Measurements from ENCODE around the gene MEGF11.

The MEGF11 gene

DNA sequence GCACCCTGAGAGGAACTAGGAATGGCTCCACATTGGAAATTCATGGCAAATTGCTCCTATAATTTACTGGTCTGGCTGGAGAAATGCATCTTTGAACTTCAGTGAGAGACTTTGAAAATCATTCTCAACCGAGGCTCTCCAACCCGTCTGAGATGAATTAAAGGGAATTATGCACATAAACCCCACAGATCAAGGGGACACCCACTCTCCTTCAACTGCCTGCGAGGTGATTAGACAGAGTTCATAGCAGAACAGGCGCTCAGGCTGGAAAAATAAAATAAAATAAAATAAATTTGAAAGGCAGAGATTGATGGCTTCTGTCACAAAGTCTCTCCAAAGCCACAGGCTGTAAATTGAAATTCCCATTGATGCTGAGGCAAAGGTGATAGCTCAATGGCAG is 37.7 kb downstream of the MEGF11 start:
- DNase-seq = no peak

DNA sequence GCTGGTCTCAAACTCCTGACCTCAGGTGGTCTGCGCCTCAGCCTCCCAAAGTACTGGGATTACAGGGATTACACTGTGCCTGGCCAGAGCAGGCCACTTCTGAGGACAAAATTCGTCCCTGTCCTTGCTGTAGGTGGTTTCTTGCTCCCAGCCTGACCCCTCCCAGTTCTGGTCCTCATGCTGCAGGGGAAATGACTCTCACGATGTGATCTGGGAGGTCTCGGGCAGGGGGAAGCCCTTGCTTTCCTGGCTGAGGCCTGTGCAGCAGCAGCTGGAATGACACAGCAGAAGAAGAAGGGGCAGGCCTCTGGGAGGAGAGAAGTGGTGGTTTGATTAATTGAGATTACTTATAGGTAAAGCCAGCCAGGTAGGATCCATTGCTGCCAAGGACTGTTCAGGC is 39.3 kb downstream of the MEGF11 start:
- DNase-seq = no peak

DNA sequence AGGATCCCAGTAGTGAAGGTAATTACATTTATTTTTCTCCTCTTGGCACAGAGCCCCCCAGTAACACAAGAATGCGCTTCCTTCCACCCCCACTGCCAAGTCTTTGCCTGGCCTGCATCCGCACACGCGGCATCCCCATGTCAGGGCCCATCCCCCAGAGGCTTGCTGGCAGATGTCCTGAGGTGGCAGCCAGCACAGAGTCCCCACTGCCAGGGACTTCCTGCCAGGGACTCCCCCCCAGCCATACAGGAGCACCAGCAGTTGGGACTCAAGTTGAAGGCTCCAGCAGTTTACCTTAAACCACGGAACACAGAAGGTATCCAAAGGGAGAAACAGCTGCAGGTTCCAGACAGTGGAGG is 41.0 kb downstream of the MEGF11 start:
- DNase-seq = no peak

DNA sequence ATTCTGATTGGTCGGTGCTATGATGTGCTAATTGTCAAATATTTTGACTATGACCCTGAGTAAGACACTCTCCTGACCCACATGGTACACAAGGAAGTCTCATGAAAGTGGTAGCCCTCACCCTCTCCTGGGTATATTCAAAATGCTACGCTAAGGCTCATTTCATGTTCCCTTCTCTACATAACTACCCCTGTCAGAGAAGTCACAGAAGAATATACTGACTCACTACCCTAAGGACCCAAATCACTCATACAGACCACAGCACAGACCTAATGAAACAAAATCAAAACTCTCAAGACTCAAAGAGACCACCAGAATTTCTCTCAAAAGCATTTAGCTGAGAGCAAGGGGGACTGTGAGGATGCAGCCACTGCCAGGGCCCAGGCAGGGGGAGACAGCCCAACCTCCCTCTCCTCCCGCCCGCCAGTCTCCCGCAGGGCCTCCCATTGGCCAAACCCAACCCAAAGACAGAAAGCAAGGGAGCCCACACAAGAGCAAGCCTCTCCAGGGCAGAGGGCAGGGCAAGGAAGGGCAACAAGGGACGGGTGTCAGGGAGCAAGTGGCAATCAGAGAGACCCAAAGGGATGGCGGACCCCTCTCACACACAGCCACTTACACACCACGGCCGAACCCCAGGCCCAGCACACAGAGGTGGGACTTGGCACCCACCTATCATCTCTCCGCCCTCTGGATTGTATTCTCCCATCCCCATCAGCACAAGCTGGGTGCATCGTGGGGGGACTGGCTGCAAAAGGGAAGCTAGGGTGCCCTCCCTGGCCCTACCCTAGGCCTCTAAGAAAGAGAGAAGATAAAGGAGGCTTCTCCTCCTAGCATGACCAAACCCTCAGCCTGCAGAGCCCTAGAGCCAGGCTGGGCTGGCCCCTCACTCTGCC is 41.6 kb downstream of the MEGF11 start:
- no peak for DNase-seq

DNA sequence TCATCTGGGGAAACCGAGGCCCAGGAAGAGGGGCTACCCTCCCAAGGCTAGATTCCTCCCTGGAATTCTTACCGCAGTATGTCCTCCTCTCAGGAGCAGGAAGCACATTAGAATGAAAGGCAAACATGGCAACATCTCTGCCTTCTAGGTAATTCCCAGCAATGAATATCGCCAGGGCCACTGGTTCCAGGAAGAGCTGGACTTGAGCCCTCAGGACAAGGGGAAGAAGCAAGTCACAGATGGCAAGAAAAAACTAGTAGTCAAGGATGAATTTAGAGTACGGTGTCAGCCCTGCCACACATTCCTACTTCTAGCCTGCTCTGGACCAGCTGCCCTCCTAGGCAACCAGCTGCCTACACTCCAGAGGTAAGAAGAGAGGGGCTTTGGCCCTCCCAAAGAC is 42.9 kb downstream of the MEGF11 start:
- no peak for DNase-seq

DNA sequence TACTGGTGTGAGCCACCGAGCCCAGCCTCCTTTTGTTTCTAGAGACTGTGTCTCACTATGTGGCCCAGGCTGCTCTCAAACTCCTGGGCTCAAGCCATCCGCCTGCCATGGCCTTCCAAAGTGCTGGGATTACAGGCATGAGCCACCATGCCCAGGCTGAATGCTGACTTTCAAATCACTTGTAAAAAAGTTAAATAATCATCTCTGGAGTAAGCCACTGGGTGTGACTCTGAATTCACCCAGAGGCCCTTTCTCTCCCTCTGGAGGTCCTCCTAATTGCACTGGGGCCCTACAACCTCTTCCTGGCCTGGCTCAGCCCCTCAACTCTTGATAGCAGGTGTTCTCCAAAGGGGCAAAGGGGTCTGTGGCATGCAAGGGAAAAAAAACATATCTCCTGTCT is 54.8 kb downstream of the MEGF11 start:
- DNase-seq = no peak

DNA sequence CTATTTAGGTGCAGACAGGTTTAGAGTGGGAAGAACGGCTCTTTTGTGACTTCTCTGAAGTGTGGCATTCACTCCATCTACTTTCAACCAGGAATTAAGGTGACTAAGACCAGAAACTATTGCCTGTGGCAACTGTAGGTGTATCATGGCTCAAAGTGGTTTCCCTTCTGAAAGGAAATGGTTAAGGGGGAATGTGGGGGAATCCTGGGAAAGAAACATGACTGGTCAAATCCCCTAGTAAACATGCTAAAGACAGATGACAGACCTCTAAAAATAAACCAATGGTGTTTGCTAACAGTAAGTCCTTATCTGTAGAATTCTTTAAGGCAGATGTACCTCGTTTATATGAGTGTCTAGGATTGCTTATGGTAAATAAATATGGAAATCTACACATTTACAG is 56.9 kb downstream of the MEGF11 start:
- no peak for DNase-seq

DNA sequence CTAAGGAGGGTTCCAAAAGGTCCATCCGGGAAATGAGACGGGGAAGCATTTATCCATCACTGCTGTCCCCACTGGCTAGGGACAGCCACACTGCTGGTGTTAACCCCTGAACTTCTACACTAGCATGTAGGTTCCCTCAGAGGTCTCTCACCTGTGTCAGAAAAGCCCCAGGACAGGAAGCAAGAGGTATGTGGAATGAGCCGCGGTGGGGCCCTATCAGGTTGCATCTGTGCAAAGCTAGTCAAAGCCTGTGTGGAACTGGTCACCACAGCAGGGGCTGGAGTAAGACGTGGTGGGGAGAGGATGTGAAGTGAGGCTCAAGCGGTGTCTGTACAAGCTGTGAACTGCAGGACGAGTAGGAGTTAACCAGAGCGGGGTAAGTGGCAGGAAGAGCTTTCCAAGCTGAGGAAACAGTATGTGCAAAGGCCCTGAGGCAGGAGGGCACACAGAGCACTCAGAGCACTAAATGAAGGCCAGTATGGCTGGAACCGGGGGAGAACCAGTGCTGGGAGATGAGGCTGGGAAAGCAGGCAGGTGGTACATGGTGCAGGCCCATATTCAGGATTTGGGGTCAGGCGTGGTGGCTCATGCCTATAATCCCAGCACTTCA is 57.8 kb downstream of the MEGF11 start:
- no peak for DNase-seq

DNA sequence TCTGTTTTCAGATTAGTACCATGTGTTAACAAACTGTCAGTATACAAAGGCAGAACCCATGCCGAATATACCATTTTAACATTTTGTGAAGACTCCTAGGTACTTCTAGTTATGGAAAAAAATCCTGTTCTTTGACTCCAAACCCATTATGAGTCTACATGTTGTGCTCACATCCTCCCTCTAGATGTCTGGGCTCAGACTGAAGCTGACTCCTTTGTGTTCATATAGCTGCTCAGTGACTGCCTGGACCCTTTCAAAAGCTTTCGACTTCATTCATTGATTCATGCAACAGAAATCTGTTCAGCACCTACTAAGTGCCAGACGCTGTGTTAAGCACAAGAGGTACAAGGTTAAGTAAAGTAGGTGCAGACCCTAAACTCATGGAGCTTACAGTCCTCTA is 60.5 kb downstream of the MEGF11 start:
- no peak for DNase-seq

DNA sequence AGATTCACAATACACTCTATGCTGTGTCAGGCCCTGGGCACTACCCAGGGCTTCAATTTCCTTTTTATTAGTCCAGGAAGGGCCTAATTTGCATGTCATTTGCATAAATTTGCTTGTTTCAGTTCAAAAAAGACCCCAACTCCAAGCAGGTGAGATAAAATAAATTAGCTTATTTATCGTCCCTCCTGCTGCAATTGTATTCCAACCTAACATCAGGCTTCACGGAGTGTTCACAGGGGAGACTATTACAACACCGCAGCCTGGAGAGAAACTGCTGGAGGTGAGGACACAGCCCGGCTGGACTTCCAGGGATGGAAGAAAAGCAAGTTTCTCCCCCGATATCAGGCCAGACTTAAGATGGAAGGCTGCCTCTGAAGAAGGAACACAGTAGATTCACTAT is 62.8 kb downstream of the MEGF11 start:
- DNase-seq = no peak

DNA sequence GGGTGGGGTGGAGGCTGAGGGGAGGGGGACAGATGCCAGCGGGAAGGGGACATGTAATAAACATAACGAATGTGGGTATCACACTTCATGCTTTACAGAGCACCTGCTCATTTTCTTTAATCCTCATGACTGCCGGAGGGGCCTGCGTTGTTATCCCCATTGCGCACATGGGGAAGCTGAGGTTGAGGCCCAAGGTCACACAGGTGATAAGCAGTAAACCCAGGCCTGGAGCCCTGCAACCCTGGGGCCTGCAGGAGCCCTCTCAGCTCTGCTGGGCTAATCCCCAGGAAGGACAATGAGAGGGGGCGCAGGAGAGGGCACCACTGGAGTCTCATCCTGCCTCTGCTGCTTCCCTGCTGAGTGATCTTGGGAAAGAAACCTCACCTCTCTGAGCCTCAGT is 64.3 kb downstream of the MEGF11 start:
- no peak for DNase-seq

DNA sequence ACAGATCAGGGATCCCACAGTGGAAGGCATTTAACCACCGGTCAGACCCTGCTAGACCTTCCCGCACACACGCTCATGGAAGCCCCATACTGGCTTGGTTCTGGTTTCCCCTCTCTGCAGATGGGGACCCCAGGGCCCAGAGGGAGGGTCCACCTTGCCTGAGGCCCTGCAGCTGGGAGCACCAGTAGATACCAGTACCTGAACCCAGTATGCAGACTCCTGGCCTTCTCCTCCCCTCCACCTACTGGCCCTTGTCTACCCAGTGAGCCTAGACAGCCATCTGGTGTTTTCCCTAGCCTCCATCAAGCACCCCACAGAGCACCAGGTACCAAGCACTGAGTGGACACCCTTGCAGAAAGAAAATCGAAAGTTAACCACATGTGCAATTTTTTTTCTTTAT is 65.1 kb downstream of the MEGF11 start:
- no peak for DNase-seq

DNA sequence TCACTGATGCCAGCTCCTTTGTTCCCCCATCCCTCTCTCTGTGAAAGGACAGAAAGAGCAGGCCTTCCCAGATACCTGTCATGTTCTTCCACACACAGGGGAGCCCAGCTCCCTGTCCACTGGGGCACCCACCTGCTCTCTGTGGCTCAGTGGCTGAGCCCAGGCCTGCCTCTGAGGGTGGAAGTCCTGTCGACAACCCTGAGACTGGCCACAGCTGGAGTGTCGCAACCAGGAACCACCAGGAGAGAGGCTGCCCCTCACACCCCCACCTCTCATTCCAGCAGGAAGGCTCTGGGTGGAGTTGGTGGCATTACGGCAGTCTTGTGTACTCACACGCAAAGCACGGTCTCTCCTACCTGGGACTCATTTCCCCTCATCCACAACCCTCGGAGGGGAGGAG is 66.3 kb downstream of the MEGF11 start:
- no peak for DNase-seq

DNA sequence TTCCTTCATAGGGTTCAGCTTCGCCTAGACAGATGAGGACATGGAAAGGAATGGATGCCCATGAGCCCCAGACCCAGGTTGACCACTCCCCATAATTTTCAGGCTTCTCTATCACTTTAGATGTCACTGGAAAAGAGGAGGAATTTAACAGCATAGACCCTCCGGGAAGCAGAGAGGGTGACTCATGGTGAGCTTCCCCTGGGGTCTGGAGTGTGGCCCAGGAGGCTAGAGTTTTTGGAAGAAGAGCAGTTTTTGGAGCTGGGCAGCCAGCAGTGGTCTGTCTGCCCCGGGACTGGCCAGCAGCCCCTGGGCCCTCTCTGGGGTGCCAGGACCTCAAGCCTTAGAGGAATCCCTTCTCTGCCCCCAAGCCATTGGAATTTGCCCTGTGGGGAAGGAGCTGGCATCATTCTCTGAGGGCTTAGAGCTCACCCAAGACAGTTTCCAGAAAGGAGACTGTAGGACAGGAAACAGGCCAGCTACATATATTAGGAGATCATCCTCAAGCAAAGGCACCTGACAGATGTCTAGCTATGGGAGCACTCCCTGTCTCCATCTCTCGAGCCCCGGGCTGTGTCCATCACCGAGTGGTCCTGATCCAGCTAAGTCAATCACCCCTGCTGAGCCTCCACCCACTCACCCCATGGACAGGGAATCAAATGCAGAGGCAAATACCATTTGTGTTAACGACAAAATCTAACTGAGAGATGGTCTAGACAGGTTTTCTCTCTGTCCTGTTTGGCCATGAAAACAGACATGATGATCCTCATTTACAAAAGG is 67.3 kb downstream of the MEGF11 start:
- DNase-seq = no peak

DNA sequence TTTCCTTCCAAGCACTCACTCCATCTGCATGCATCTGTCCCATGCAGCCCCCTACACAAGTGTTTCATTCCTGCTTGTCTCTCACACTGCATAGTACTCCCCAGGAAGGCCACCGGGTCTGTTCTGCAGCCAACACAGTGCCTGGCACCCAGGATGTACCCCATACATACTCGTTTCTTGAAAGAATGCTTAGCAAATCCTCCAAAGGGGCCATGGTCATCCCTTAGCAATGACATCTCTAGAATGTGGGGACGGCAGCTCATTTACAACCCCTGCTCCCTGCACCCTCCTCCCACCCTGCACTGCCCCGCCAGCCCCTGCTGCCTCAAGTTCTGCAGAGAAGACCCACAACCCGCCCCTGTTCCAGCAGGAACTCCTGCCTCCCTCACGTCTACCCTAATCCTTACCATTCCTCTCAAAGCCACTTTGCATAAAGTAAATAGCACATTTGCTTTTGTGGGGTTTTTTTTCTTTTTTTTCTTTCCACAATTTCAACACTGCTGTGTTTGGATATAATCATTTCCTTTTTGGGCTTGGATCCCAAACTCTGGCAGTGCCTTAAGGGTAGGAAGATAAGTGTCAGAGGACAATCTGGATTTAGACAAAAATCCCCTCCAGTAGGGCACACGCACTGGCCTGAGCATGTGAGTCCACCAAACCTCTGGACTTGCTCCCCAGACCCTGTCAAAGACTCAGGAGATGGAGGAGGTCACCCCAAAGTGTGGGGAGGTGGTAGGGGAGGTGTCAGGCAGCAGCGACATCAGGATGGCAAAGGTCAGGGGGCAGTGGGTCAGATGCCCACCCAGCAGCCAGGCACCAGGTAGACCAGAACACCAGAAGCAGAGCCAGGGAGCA is 68.4 kb downstream of the MEGF11 start:
- no peak for DNase-seq

DNA sequence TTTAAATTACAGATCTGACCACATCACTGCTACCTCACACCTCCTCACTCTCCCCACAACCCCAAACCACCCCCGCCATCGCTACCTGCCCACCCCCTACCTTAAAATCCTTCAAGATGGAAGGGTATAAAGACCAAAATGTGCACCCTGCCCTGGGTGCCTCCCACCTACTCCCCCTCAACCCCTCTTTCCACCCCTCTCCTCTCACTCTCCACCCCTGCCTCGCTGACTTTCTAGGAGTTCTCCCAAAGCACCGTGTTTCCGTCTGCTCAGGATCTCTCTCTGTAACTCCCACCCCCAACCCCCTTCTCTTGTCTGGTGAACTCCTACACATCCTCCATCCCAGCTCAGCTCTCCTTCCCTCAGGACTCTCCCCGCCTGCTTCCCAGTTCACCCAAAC is 69.1 kb downstream of the MEGF11 start:
- DNase-seq = no peak

DNA sequence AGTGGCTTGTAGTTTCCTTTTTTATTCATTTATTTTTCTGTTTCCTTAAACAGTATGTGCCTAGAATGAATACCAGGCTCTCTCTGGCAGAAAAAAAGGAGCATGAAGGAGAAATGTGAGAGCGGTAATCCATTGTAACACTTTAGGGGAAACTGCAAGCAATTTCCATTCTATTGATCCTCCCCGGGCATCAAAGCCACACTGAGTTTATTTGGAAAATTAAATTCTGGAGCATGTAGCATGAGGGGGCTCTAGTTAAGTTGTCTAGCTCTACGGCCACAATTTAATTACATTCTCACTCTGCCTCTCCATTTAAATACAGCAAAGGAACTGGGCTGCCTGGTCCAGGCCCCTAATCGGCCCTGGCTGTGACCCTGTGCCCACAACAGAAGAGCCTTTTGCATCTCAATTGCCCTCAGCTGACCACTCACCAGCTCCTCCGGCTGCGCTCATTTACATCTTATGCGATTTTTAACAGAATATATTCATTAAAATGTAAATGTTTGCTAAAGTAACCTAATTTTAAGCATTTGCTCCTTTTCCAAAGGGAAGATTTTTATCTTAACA is 72.9 kb downstream of the MEGF11 start:
- DNase-seq = no peak

DNA sequence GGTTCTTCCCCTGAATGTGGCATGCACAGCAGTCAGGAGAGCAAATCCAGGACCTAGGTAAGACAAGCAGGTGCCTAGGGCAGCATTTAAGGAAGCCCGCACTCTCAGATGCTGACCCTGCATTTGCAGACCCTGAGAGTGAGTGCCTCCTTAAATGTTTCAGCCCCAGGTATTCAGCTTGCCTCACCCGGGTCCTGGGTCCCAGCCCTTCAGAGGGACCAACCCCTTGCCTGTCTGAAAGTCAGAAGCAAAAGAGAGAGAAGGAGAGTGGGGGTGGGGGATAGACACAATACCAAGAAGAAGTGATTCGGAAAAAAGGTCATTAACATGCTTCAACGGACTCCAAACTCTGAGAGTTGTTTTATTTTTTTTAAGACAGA is 75.0 kb downstream of the MEGF11 start:
- DNase-seq = no peak

DNA sequence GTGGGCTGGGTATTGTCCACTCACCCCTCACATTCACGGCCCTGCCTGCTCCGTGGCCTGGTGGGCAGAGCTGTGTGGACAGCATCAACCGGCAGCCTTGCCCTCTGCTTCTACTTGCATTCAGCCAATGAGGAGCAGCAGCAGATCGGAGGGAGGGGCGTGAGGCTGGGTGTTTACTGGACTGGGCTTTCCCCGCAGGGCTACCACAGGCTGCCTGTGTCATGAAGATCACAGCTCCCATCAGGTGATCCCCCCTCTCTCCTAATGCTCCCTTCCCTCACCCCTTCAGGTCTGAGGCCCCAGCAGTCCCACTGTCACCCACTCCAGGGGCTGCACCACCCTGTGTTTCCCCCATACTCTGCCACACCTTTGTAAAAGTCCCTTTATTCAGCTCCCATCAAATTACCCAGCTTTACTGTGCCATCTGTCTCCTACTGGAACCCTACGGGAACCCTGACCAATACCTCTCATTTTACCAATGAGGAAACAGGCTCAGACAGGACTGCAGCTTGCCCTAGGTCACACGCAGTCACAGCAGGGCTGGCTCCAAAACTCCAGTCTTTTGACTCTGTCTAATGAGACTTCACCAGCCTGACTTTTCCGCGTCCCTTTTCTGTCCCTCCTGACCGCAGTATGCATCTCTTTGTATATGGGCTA is 81.1 kb downstream of the MEGF11 start:
- DNase-seq = no peak

DNA sequence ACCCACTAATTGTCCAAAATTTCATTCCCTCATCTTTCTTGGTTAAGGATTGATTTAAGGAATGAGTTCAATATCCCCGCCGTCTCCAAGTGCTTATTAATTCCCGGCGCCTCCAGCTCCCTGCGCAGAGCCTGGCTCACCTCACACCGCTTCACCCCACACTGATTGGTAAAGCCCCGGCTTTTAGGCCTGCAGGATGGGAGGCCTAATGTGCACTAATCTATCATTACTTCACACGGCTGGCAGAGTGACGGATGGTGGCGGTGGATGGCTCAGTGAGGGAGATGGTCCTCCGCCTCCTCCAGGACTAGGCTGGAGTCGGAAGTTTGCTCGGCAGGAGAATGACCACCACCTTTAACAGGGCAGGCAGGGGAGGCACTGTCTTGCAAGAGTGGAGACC is 81.7 kb downstream of the MEGF11 start:
- no peak for DNase-seq

DNA sequence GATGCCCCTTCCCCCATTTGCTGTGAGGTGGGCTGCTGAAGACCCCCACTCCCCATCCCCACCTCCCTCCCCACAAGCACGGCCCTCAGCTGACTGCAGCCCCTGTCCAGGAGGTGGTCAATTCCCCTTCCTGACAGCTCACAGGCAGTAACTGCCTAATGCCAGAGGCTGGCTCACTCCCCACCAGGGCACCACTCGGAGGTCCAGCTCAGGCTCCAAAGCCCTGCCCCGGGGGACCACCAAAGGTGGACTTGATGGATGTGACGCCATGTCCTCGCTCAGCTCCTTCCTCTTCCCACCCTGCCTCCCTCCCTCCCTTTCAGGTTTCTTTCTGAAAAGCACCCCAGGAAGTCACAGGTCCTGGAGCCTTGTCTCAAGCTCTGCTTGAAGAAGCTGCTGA is 82.8 kb downstream of the MEGF11 start:
- no peak for DNase-seq

DNA sequence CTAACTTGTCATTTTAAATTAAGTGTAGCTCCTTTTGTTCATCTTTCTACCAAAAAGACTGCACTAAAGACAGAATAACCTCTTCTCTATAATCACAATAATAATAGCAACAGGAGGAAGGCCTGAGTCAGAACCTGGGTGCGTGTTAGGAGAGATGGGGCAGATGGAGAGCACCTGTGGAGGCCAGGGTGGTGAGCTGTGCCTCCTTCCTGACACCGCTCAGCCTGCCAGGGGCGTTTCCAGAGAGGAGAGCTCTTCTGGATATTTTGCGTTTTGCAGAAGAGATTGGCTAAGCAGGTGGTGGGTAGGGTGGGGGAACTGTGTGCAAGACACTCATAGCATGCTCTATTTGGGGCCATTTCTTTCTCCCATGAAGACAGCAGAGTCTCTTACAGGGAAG is 83.5 kb downstream of the MEGF11 start:
- DNase-seq = no peak

All from T-helper 2 cell (primary cell).